Measurements from ENCODE around the gene F8A1. TPM values are rescaled to one million over a fixed set of nuclear protein-coding genes. Genes with fewer than 3 reads are reported as not detected.
"Not testable (repeated sequence)": the region's sequence is repeated elsewhere in the genome, so short reads cannot be mapped to it uniquely, and the experiment has no call there.

The F8A1 gene
- 2.7 and 6.7 TPM in 2 replicates for total RNA-seq (2014; rRNA removed; shearing (Covaris generic))
- polyA plus RNA-seq (2015; cell fraction: cytosol; rRNA removed): 16.2 and 19.0 TPM in 2 replicates
- 6.3 and 7.8 TPM in 2 replicates for polyA plus RNA-seq (2015; cell fraction: nucleus; rRNA removed)

GRCh38 chrX:154886069-154886788 lies at the start of gene F8A1:
TSS of gene F8A1 (plus strand) at chrX:154886355. CDS start at chrX:154886375, 20 bp downstream.
- DNase-seq (ENCODE audit: low read depth): not testable (repeated sequence)

DNA sequence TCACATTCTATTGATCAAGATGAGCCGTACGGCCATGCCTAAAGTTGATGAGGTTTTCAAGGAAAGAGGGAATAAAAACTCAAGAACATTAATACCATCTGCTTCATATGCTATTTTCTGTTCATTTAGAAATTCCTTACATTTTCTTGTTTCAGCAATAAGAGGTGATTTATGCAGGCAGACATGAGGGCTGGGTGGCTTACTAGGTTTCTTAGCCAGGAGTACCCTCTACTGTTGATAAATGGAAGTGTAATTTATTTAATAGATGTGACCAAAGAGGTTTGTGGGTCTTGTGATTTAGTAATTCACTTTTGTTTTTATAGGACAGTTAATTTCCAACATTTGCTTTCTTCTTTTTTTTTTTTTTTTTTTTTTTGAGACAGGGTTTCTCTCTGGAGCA lies 45.3 kb upstream of the F8A1 start:
- peak; percentile 43 for DNase-seq (ENCODE audit: low read depth)

DNA sequence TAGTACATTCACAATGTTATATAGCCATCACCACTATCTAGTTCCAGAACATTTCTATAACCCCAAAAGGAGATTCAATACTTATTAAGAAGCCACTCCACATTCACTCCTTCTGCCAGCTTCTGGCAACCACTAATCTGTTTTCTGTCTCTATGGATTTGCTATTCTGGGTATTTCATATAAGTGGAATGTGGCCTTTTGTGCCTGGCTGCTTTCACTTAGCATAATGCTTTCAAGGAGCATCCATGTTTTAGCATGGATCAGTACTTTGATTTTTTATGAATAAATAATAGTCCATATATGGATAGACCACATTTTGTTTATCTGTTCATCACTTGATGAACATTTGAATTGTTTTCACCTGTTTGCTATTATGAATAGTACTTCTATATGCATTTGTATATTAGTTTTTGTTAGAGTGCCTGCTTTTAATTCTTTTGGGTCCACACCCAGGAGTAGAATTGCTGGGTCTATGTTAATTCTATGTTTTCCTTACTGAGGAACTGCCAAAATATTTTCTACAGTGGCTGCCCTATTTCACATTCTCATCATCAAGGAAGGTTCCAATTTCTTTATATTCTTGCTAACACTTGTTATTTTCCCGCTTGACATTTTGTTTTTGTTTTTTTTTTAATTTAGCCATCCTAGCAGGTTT lies 35.1 kb upstream of the F8A1 start:
- no peak for DNase-seq (ENCODE audit: low read depth)

DNA sequence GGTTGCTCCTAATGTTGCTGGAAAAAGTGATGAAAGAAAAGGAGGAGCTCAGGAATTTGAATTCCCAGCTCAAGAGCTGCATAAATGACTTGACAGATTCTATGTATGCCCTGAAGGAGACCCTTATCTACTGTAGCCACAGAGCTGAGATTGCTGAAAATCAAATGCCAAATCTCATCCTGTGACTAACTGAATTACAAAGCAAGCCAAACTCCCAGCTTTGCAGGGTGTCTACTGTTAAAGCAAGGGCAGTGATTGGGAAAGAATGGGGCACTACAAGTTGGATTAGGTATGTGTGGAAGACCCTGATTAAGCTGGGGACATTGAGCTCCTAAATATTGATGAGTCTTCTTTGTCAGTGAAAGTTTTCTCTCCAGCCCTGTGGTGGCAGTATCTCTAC lies 30.9 kb upstream of the F8A1 start:
- no peak for DNase-seq (ENCODE audit: low read depth)

DNA sequence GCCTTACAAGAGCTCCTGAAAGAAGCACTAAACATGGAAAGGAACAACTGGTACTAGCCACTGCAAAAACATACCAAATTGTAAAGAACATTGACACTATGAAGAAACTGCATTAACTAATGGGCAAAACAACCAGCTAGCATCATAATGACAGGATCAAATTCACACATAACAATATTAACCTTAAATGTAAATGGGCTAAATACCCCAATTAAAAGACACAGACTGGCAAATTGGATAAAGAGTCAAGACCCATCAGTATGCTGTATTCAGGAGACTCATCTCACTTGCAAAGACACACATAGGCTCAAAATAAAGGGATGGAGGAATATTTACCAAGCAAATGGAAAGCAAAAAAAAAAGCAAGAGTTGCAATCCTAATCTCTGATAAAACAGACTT lies 17.6 kb upstream of the F8A1 start:
- DNase-seq (ENCODE audit: low read depth): not testable (repeated sequence)

- no peak for DNase-seq (ENCODE audit: low read depth)
These were observed 12.8 kb upstream of the F8A1 start for GRCh38 chrX:154873329-154873728.

DNA sequence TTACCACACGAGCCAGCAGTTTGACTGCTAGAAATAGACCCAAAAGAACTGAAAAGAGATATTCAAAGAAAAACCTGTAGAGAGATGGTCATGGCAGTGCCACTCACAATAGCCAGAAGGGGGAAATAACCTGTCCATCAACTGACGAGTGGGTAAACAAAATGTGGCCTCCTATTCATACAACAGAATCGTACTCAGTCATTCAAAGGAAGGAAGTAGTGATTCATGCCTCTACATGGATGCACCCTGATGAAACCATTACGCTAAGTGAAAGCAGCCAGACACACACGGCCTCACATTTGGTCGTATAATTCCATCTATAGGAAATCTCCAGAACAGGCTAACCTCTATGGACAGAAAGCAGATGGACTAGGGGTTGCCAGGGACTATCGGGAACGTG lies 2.1 kb upstream of the F8A1 start:
- not testable (repeated sequence) for DNase-seq (ENCODE audit: low read depth)

DNA sequence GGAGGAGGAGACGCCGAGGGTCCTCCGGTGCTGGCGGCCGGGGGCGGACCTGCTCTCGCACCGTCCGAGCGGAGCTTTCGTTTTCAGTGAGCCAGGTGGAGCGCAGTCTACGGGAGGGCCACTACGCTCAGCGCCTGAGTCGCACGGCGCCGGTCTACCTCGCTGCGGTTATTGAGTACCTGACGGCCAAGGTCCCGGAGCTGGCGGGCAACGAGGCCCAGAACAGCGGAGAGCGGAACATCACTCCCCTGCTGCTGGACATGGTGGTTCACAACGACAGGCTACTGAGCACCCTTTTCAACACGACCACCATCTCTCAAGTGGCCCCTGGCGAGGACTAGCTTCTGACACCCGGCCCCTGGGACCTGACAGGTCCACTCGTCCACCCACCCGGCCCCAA lies 1.1 kb upstream of the F8A1 start:
- not testable (repeated sequence) for DNase-seq (ENCODE audit: low read depth)

- DNase-seq (ENCODE audit: low read depth): not testable (repeated sequence)
These were observed 606 bp upstream of the F8A1 start for GRCh38 chrX:154885549-154885948.

GRCh38 chrX:154886789-154887221 lies 650 bp downstream of the F8A1 start:
- DNase-seq (ENCODE audit: low read depth): not testable (repeated sequence)

GRCh38 chrX:154890990-154891639 lies 5.0 kb downstream of the F8A1 start:
- DNase-seq (ENCODE audit: low read depth): no peak

- DNase-seq (ENCODE audit: low read depth): no peak
These were observed 6.1 kb downstream of the F8A1 start for GRCh38 chrX:154892296-154892695.

- DNase-seq (ENCODE audit: low read depth): no peak
These were observed 14.2 kb downstream of the F8A1 start for GRCh38 chrX:154900323-154900722.

- DNase-seq (ENCODE audit: low read depth): no peak
These were observed 16.3 kb downstream of the F8A1 start for GRCh38 chrX:154902408-154902807.

- DNase-seq (ENCODE audit: low read depth): no peak
These were observed 22.7 kb downstream of the F8A1 start for GRCh38 chrX:154908821-154909220.

DNA sequence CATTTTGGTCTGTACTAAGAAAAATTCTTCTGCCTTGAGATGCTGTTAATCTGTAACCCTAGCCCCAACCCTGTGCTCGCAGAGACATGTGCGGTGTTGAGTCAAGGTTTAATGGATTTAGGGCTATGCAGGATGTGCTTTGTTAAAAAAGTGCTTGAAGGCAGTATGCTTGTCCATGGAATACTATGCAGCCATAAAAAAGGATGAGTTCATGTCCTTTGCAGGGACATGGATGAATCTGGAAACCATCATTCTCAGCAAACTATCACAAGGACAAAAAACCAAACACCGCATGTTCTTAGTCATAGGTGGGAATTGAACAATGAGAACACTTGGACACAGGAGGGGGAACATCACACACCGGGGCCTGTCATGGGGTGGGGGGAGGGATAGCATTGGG lies 23.9 kb downstream of the F8A1 start:
- not testable (repeated sequence) for DNase-seq (ENCODE audit: low read depth)

DNA sequence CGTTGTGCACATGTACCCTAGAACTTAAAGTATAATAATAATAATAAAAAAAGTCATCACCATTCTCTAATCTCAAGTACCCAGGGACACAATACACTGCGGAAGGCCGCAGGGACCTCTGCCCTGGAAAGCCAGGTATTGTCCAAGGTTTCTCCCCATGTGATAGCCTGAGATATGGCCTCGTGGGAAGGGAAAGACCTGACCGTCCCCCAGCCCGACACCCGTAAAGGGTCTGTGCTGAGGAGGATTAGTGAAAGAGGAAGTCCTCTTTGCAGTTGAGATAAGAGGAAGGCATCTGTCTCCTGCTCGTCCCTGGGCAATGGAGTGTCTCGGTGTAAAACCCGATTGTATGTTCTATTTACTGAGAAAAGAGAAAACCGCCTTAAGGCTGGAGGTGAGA lies 24.4 kb downstream of the F8A1 start:
- DNase-seq (ENCODE audit: low read depth): not testable (repeated sequence)

GRCh38 chrX:154914052-154914451 lies 27.9 kb downstream of the F8A1 start:
- no peak for DNase-seq (ENCODE audit: low read depth)

DNA sequence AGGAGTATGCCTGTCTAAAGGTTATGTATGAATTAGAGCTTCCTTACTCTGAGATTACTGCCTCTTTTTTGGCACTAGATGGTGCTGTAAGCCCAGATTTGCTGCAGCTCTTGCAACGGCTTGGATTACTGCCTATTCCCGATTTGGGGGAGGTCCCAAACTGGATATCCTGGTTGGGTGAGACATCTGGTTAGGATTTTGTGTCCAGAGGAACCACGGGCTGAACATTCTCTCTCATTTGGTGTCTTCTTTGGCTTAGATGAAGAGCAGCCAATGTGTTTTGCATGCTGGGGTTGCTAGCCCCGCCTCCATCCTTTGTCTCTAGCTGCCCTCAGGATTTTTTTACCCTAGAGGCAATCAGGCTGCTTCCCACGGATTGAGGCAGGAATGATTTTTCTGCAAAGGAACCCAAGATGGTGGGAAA lies 31.9 kb downstream of the F8A1 start:
- peak; percentile 58 for DNase-seq (ENCODE audit: low read depth)

GRCh38 chrX:154924771-154925170 lies 38.6 kb downstream of the F8A1 start:
- DNase-seq (ENCODE audit: low read depth): not testable (repeated sequence)

All from HT1080 (cell line).